Neural cell (in vitro differentiated cells): ENCODE measurements around the gene ZDHHC1. TPM values are rescaled to one million over a fixed set of nuclear protein-coding genes. Genes with fewer than 3 reads are reported as not detected.

Source experiments
- H2AFZ ChIP-seq: fragments of 200-600, 300-800 bp; sonication (generic), shearing (Covaris generic); 2 replicates; pipeline ENCODE4 v1.6.0; 2014; ENCODE audit warnings: low read depth, mild to moderate bottlenecking, antibody characterized with exemption, low read length, moderate library complexity
- H3F3A ChIP-seq: fragments of 200-600 bp; shearing (Covaris generic); 2 replicates; pipeline ENCODE4 v1.6.1; 2016; ENCODE audit warnings: mild to moderate bottlenecking, moderate library complexity, mixed read lengths, antibody characterized with exemption, low read length; ENCODE audit not compliant: insufficient read depth, poor library complexity, severe bottlenecking
- H3K27ac ChIP-seq: fragments of 200-600, 300-800 bp; sonication (generic), shearing (Covaris generic); 2 replicates; pipeline ENCODE4 v1.5.1; 2014; ENCODE audit warnings: mild to moderate bottlenecking, low read length, moderate library complexity
- H3K27me3 ChIP-seq: fragments of 300-800, 200-600 bp; sonication (generic), shearing (Covaris generic); 2 replicates; pipeline ENCODE4 v1.6.0; 2014; ENCODE audit warnings: mild to moderate bottlenecking, low read depth, low read length, moderate library complexity; ENCODE audit not compliant: insufficient read depth
- H3K36me3 ChIP-seq: fragments of 300-800, 200-600 bp; sonication (generic), shearing (Covaris generic); 2 replicates; pipeline ENCODE4 v1.5.1; 2014; ENCODE audit warnings: mild to moderate bottlenecking, antibody characterized with exemption, low read length, moderate library complexity; ENCODE audit not compliant: insufficient read depth
- H3K4me2 ChIP-seq: fragments of 300-800, 200-600 bp; sonication (generic), shearing (Covaris generic); 2 replicates; pipeline ENCODE4 v1.6.0; 2014; ENCODE audit warnings: mild to moderate bottlenecking, low read length
- H3K4me3 ChIP-seq: fragments of 300-800, 200-600 bp; sonication (generic), shearing (Covaris generic); 2 replicates; pipeline ENCODE4 v1.5.1; 2014; ENCODE audit warnings: mild to moderate bottlenecking, low read length, moderate library complexity
- H3K79me2 ChIP-seq: fragments of 200-600 bp; shearing (Covaris generic); replicated peaks from 2 replicates; pipeline ENCODE4 v1.6.0; 2014; ENCODE audit warnings: mild to moderate bottlenecking, low read length, moderate library complexity; ENCODE audit not compliant: insufficient read depth
- H3K9ac ChIP-seq: fragments of 300-800, 200-600 bp; sonication (generic), shearing (Covaris generic); 2 replicates; pipeline ENCODE4 v1.6.1; 2016; ENCODE audit warnings: mild to moderate bottlenecking, low read length, mixed read lengths
- H3K9me2 ChIP-seq: fragments of 200-600 bp; shearing (Covaris generic); 2 replicates; pipeline ENCODE4 v1.6.1; 2016; ENCODE audit warnings: mild to moderate bottlenecking, low read length, mixed read lengths; ENCODE audit not compliant: insufficient read depth
- H3K9me3 ChIP-seq: fragments of 200-600, 300-800 bp; sonication (generic), shearing (Covaris generic); 2 replicates; pipeline ENCODE4 v1.6.1; 2016; ENCODE audit warnings: mild to moderate bottlenecking, mixed run types, low read length, moderate library complexity, mixed read lengths
- H4K20me1 ChIP-seq: fragments of 200-600 bp; shearing (Covaris generic); 2 replicates; pipeline ENCODE4 v1.6.1; 2016; ENCODE audit warnings: mild to moderate bottlenecking, mixed run types; ENCODE audit not compliant: insufficient read depth
- CTCF ChIP-seq: fragments of 450-650 bp; IDR thresholded peaks from 2 replicates; pipeline ENCODE4 v1.5.1; 2014; ENCODE audit warnings: antibody characterized with exemption, mild to moderate bottlenecking, moderate library complexity; ENCODE audit not compliant: poor library complexity, severe bottlenecking
- EP300 ChIP-seq: fragments of 450-650 bp; conservative IDR thresholded peaks from 2 replicates; pipeline ENCODE4 v1.6.1; 2014; ENCODE audit warnings: antibody characterized with exemption, mild to moderate bottlenecking, moderate library complexity; ENCODE audit not compliant: poor library complexity, severe bottlenecking
- EZH2 ChIP-seq: fragments of 200-600, 300-800 bp; shearing (Covaris generic), sonication (generic); IDR thresholded peaks from 2 replicates; pipeline ENCODE4 v1.6.1; 2014; ENCODE audit warnings: antibody characterized with exemption, low read length, borderline replicate concordance, mild to moderate bottlenecking; ENCODE audit not compliant: insufficient read depth, poor library complexity, severe bottlenecking
- MXI1 ChIP-seq: fragments of 450-650 bp; conservative IDR thresholded peaks from 2 replicates; pipeline ENCODE4 v1.6.1; 2014; ENCODE audit warnings: antibody characterized with exemption, mild to moderate bottlenecking; ENCODE audit not compliant: poor library complexity, severe bottlenecking
- POLR2AphosphoS5 ChIP-seq: IDR thresholded peaks from 2 replicates; pipeline ENCODE4 v1.6.1; 2012
- RAD21 ChIP-seq: fragments of 450-650 bp; conservative IDR thresholded peaks from 2 replicates; pipeline ENCODE4 v1.6.1; 2014; ENCODE audit warnings: antibody characterized with exemption, mild to moderate bottlenecking, moderate library complexity
- REST ChIP-seq: IDR thresholded peaks from 2 replicates; pipeline ENCODE4 v1.6.1; 2012; ENCODE audit warnings: borderline replicate concordance
- SMC3 ChIP-seq: fragments of 450-650 bp; conservative IDR thresholded peaks from 2 replicates; pipeline ENCODE4 v1.6.1; 2014; ENCODE audit warnings: antibody characterized with exemption, mild to moderate bottlenecking, moderate library complexity; ENCODE audit not compliant: poor library complexity
- TAF1 ChIP-seq: IDR thresholded peaks from 2 replicates; pipeline ENCODE4 v1.6.1; 2012; ENCODE audit warnings: low read depth
- polyA plus RNA-seq: library from polyadenylated mRNA; depleted of rRNA; stranded (reverse); fragments of >200 nt; gene quantifications from 2 replicates; pipeline ENCODE4 v1.2.3, GENCODE V29; 2014

The ZDHHC1 gene
- polyA plus RNA-seq, 1 donor from 2014 or later, result 1.7 TPM

GRCh38 chr16:67388191-67388590 lies 28.1 kb downstream of the ZDHHC1 start (continued):
- TF ChIP-seq CTCF (no peak), TAF1 (no peak)

- H2AFZ ChIP-seq, result no peak overlapping the region
- no peaks in the 10 kb centered on the region for H3F3A ChIP-seq
- H3K9me3 ChIP-seq, result no peaks in the 10 kb centered on the region
- TF ChIP-seq EZH2 (no peak), MXI1 (no peak), TAF1 (no peak), REST (no peak), CTCF (no peak), SMC3 (no peak), EP300 (no peak), POLR2AphosphoS5 (no peak), RAD21 (no peak)
- no peaks in the 10 kb centered on the region for H3K36me3 ChIP-seq
- no peak overlapping the region for H3K27ac ChIP-seq
- H3K4me2 ChIP-seq, result no peak overlapping the region
- H3K4me3 ChIP-seq, result no peak overlapping the region
- no peaks in the 10 kb centered on the region for H3K27me3 ChIP-seq
- no peaks in the 10 kb centered on the region for H4K20me1 ChIP-seq
- no peaks in the 10 kb centered on the region for H3K79me2 ChIP-seq
- no peak overlapping the region for H3K9ac ChIP-seq
- H3K9me2 ChIP-seq, result no peaks in the 10 kb centered on the region
These were observed 28.7 kb downstream of the ZDHHC1 start for GRCh38 chr16:67387479-67388079.
